Activated naive CD8-positive, alpha-beta T cell (primary cell): ENCODE data around the gene BOC.

Experiments
- H3K27ac Mint-ChIP-seq: one replicate; pipeline ENCODE4 v1.8.0; 2021; ENCODE audit warnings: mixed read lengths
- H3K27me3 Mint-ChIP-seq: one replicate; pipeline ENCODE4 v1.8.0; 2021; ENCODE audit warnings: mixed read lengths
- H3K36me3 Mint-ChIP-seq: one replicate; pipeline ENCODE4 v1.8.0; 2021; ENCODE audit warnings: mixed read lengths
- H3K4me1 Mint-ChIP-seq: one replicate; pipeline ENCODE4 v1.8.0; 2021; ENCODE audit warnings: low read depth, mixed read lengths
- H3K4me3 Mint-ChIP-seq: one replicate; pipeline ENCODE4 v1.8.0; 2021; ENCODE audit warnings: mild to moderate bottlenecking, mixed read lengths
- H3K9me3 Mint-ChIP-seq: one replicate; pipeline ENCODE4 v1.8.0; 2021; ENCODE audit warnings: low read depth, mixed read lengths

The BOC gene

DNA sequence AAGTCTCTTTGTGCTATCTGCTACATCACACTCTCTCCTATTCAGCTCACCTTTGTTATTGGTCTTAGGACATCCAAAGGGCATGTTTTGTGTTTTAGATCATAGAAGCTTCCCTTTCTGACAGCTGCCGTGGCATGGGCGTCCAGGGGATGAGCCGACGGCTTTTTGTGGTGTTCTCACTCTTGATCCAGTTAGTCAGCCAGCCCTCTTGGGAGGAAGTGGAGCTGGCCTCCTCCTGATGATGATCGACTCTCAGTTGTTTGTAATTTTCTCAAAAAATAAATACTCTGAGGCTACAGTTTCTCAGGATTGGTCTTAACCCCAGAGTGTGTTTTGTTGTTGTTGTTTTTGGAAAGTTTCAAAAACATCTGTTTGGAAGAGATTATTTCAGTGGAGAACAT lies 34.4 kb downstream of the BOC start:
- Mint-ChIP-seq H3K9me3 (no peaks in the 10 kb centered on the region), H3K36me3 (no peaks in the 10 kb centered on the region), H3K4me1 (peaks cover 8% of the 10 kb centered on the region)

DNA sequence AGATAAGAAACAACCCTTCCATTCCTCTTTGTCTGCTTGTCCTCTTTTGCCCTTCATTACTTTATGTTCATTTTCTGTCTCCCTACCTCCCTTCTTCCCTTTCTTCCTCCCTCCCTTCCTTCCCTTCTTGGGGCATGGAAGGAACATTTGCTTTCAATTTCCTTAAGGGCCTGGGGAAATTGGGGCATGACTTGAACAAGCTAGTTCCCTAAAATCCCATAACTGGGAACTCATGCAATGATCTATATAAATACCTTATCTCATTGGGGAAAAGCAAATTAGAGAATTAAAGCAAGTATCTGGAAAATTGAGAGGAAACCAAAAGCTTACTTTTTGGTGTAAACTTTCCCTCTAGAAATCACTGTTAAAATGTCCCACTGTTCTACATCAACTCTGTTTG lies 35.7 kb downstream of the BOC start:
- no peaks in the 10 kb centered on the region for H3K9me3 Mint-ChIP-seq
- no peaks in the 10 kb centered on the region for H3K36me3 Mint-ChIP-seq
- H3K27ac Mint-ChIP-seq: no peak overlapping the region
- H3K4me3 Mint-ChIP-seq: no peak overlapping the region
- peaks cover 7% of the 10 kb centered on the region for H3K27me3 Mint-ChIP-seq
- peaks cover 6% of the 10 kb centered on the region for H3K4me1 Mint-ChIP-seq

More for the DNA sequence above, 34.4 kb downstream of the BOC start:
- Mint-ChIP-seq H3K4me3 (no peak overlapping the region), H3K27me3 (peaks cover 7% of the 10 kb centered on the region), H3K27ac (no peak overlapping the region)

DNA sequence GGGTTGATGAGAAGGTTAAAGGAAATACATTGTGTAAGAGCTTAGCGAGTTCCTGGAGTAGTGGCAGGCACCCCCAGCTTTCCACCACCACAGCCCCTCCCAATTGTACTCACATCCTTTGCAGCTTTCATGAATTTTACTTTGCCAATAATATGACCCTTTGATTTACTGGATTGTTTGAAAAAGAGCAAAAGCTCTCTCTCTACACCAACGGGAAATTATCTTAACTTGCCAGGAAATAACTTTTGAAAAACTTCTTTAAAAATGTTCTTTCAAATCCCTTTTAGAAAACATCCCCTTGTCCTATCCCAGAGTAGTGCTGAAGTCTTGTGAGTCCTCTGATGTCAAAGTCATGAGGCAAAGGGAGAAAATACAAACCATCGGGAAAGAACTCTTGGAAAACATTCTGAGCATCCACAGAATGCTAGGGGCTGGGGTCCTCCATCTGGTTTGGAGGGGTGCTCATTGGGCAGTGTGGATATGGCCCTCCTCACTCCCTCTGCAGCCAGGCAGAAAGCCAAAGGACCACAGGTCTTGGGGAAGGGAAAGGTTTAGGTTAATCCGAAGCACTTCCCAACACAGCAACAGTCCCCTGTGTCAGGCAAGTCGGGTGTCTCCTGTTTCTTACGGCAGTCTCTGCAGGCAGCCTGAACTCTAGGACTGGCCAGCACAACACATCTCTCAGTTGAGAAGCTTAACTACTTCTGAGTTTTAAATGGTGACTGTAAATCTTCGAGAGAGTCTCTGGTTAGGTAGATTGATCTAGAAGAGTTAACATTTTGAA lies 36.5 kb downstream of the BOC start:
- H3K4me1 Mint-ChIP-seq: no peaks in the 10 kb centered on the region
- H3K9me3 Mint-ChIP-seq: no peaks in the 10 kb centered on the region
- no peak overlapping the region for H3K4me3 Mint-ChIP-seq
- H3K27ac Mint-ChIP-seq: no peak overlapping the region
- no peaks in the 10 kb centered on the region for H3K36me3 Mint-ChIP-seq
- peaks cover 5% of the 10 kb centered on the region for H3K27me3 Mint-ChIP-seq

DNA sequence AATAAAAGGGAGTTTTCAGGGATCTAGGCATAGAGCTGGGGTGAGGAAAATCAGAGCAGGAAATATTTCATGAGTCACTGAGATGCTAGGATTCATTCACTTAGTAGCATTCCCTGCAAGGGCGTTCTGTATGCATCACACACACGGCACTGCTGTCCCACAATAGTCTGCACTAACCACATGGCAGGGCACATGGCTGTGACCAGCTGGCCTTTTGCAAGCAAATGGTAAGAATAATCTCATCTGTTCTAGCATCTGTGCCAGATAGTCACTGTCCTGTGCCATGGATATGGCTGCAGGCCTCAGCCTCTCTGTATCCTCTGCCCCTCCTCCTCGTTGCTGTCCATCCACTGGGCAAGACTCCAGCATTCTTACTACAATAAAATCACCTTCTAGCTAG lies 37.8 kb downstream of the BOC start:
- Mint-ChIP-seq H3K36me3 (no peaks in the 10 kb centered on the region), H3K9me3 (no peaks in the 10 kb centered on the region), H3K27ac (no peak overlapping the region), H3K4me3 (no peak overlapping the region), H3K27me3 (peaks cover 5% of the 10 kb centered on the region), H3K4me1 (no peaks in the 10 kb centered on the region)

DNA sequence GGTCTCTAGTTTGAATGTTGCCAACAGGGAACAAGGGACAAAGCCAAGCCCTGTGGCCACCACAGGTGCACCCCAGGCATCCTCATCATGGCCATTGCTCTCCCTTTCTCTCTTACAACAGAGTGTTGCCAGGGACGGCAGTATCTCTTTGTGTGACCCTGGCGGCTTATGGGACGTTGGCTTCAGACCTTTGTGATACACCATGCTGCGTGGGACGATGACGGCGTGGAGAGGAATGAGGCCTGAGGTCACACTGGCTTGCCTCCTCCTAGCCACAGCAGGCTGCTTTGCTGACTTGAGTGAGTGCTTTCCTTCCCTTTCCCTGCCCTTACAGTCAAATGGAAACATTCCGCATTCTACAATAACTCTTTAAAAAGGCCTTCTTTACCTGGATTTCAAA lies 38.2 kb downstream of the BOC start:
- H3K27ac Mint-ChIP-seq: no peak overlapping the region
- H3K36me3 Mint-ChIP-seq: no peaks in the 10 kb centered on the region
- H3K27me3 Mint-ChIP-seq: peaks cover 5% of the 10 kb centered on the region
- H3K9me3 Mint-ChIP-seq: no peaks in the 10 kb centered on the region
- no peaks in the 10 kb centered on the region for H3K4me1 Mint-ChIP-seq
- H3K4me3 Mint-ChIP-seq: no peak overlapping the region

DNA sequence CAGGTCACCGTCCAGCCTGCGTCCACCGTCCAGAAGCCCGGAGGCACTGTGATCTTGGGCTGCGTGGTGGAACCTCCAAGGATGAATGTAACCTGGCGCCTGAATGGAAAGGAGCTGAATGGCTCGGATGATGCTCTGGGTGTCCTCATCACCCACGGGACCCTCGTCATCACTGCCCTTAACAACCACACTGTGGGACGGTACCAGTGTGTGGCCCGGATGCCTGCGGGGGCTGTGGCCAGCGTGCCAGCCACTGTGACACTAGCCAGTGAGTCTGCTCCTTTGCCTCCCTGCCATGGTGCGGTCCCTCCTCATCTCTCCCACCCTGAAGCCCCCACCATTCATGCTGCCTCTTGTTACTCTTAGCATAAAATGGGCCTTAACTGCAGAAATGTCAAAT lies 39.2 kb downstream of the BOC start:
- Mint-ChIP-seq H3K27ac (no peak overlapping the region), H3K27me3 (peaks cover 5% of the 10 kb centered on the region), H3K4me3 (no peak overlapping the region), H3K9me3 (no peaks in the 10 kb centered on the region), H3K4me1 (no peaks in the 10 kb centered on the region), H3K36me3 (no peaks in the 10 kb centered on the region)

DNA sequence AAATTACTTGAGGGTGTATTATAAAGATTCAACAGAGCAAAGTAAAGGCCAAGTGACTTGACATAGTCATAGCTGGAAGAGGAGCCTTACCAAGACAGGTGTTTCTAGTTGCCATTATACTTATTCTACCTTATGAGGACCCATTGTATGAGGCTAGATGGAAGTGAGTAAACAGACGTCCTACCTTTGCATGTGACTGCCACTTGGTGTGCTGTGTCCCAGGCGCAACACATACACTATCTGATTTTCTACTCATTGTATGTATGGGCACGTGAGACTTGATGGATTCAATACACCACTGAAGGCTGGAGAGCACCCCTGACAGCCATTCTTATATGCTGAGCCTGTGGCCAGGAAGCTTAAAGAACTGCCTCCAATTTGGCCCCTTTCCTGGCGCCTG lies 40.5 kb downstream of the BOC start:
- Mint-ChIP-seq H3K9me3 (no peaks in the 10 kb centered on the region), H3K4me1 (no peaks in the 10 kb centered on the region), H3K4me3 (no peak overlapping the region), H3K36me3 (no peaks in the 10 kb centered on the region), H3K27ac (no peak overlapping the region), H3K27me3 (peaks cover 4% of the 10 kb centered on the region)

DNA sequence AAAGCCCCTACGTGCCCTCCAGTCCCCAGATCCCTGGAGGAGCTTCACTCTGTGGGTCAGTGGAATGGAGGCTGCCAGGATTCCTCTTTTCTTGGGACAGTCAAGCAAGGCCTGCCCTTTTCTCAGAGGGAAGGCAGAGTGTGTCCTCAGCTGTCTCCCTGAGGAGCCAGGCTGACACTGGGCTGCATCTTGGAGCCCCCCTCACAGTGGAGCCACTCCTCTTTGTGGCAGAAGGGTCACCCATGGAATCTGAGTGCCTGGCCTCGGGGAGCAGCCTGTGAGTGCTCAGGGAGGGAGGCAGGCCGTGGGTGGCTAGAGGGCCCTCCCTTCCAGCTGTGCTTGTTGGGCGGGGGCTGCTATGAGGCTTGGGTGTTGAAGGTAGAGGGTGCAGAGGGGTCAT lies 41.2 kb downstream of the BOC start:
- Mint-ChIP-seq H3K27ac (no peak overlapping the region), H3K36me3 (no peaks in the 10 kb centered on the region), H3K4me3 (no peak overlapping the region), H3K9me3 (no peaks in the 10 kb centered on the region), H3K4me1 (no peaks in the 10 kb centered on the region), H3K27me3 (peaks cover 4% of the 10 kb centered on the region)

DNA sequence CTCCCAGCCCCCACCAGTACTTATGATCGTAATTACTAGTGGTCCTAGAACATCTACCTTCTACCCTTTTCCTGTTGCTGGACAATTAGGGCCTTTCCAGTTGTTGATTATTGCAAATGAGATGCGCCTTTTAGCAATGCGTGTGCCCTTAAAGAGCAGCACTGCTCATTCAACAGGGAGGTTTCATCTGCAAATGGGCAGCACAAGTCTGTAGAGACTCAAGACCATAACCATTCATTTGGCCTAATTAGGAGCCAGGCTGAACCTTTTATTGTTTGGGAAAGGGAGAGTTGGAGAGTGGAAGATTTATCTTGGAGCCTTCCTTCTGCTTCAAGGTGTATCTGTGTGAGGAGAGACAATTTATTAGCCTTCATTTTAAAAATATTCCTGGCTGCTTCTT lies 42.3 kb downstream of the BOC start:
- no peak overlapping the region for H3K27ac Mint-ChIP-seq
- no peak overlapping the region for H3K4me3 Mint-ChIP-seq
- H3K4me1 Mint-ChIP-seq: no peaks in the 10 kb centered on the region
- peaks cover under 1% of the 10 kb centered on the region for H3K27me3 Mint-ChIP-seq
- no peaks in the 10 kb centered on the region for H3K9me3 Mint-ChIP-seq
- H3K36me3 Mint-ChIP-seq: no peaks in the 10 kb centered on the region

DNA sequence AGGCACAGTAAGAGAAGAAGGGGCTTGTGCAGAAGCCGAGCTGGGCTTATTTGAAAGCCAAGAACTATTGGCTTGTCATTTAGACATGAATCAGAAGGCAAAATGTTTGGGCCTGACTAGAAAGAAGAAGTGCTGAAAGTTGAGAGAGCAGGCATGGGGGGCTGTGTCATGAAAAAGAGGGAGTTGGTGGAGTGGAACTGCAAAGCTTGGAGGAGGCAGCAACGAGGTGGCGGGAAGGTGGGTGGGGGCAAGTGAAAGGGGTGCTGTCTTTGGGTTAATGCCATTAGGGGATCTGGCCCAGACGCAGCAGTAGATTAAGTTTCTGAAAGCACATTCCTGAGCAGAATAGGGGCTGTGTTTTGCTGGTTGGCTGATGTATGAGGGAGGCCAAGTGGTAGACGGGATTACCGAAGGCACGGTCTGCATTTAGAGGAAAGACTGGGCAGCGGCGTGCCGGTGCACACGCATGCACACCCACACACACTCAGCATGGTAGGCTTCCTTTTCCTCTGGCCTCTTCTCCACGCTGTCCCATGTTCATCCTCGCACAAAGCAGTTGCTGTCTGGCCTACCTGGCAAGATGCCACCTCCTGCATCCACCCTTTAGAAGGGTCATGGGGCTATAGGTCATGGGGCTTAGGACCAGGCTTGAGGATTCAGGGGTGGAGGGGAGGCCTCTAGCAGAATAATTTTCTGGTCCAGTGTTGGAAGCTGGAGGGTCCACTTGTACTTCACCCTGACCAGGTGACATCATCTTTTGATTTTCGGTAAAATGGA lies 43.0 kb downstream of the BOC start:
- Mint-ChIP-seq H3K27ac (no peak overlapping the region), H3K4me1 (no peaks in the 10 kb centered on the region), H3K9me3 (no peaks in the 10 kb centered on the region), H3K36me3 (no peaks in the 10 kb centered on the region), H3K27me3 (no peaks in the 10 kb centered on the region), H3K4me3 (no peak overlapping the region)

DNA sequence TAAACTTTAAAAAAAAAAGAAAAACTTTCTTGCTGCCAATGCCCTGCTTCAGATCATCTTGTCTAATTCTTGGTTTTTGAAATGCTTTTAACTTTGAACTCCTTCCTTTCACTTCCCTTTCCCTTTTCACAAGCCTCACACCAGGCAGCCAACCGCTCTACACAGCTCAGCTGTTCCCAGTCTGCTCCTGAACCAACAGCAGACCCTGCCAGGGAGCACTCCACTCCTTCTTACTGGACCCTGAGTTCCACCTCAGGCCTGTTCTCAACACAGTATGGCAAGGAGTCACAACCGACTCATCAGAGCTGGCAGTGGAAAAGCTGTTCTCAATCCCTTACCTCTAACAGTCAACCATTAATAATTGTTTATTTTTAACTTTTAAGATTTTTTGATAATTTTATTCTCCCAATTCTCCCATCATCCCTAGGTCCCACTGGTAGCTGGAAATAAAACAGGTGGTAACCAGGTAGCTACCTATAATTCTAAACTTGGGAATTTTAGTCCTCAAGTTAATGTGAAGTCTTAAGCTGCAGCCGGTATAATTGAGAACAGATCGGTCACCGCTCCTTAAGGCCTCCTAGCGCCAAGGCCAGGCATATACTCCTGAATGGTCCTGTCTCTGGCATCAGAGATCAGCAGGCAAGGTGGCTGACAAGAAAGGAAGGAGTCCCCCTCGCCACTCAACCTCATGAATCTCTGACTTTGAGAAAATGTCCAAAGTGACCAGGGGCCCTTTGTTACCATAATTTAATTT lies 43.9 kb downstream of the BOC start:
- Mint-ChIP-seq H3K27me3 (no peaks in the 10 kb centered on the region), H3K4me1 (no peaks in the 10 kb centered on the region), H3K4me3 (no peak overlapping the region), H3K9me3 (no peaks in the 10 kb centered on the region), H3K36me3 (no peaks in the 10 kb centered on the region), H3K27ac (no peak overlapping the region)

DNA sequence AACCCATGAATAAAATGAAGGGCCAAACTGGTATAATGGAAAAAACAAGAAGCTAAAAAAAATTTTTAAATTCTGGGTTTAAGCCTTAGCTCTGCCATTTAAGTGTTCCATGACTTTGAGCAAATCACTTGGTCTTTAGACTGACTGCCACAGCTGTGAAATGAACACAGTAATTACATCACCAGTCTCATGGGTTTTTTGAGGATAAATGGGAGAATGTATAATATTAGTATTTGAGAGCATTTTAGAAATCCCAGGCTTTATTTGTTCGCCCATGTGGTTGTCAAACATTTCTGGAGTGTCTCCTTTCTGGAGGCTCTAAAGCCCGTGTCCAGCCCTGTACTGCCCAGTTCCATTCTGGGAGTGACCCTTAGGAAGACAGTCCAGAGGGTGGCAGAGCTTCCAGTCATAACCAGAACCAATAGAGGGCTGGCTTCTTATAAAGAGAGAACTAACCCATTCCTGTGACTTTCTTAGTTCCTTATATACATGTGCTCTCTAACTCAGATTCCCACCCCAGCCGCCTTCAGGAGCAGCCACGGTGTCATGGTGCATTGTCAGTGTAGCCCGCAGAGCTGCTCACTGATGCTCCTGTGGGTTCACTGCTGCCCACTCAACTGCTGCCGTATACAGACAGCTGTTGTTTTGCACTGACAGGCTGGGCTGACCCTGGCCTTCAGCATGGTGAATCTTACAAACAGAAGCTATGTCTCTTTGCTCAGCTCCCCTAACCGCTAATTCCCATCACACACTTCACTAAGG lies 44.7 kb downstream of the BOC start:
- Mint-ChIP-seq H3K4me1 (no peaks in the 10 kb centered on the region), H3K27ac (no peak overlapping the region), H3K27me3 (no peaks in the 10 kb centered on the region), H3K4me3 (no peak overlapping the region), H3K36me3 (no peaks in the 10 kb centered on the region), H3K9me3 (no peaks in the 10 kb centered on the region)

DNA sequence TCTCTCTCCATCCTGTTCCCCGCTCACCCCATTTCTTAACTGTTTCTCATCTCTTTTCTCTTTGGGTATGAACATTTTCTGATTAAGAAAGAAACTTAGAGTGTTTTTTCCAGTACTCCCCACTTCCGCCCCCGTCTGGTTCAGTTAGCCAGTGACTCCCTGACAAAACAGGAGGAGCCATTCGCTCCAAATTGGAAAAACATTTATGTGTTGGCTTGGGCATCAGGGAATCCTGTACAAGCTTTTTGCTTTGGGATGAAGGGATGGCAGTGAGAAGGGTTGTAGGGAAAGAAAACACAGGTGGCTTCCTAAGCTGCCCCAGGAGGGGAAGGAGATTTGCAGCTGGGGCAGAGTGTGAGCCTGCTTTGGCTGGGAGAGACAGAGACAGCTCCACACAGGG lies 47.0 kb downstream of the BOC start:
- H3K36me3 Mint-ChIP-seq: no peaks in the 10 kb centered on the region
- H3K4me1 Mint-ChIP-seq: no peaks in the 10 kb centered on the region
- no peaks in the 10 kb centered on the region for H3K9me3 Mint-ChIP-seq
- H3K4me3 Mint-ChIP-seq: no peak overlapping the region
- no peak overlapping the region for H3K27ac Mint-ChIP-seq
- H3K27me3 Mint-ChIP-seq: no peaks in the 10 kb centered on the region

DNA sequence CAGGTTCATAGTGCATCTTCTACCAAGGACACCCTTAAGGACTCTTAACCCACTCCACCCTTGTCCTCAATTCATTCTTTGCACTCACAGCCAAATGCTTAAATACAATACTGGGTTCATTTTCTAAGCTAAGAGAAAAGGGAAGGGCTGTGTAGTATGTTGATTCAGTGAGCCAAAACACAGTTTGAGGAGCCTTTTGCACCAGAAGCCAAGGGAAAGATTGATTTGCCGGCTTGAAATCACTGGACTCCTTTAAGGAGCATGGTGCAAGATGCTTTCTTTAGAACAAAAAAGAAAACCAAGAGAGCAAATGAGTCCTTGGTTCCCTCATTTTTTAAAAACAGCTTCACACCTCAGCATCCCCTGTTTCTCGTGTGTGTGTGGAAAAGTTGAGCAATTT lies 47.8 kb downstream of the BOC start:
- H3K27ac Mint-ChIP-seq: no peak overlapping the region
- H3K36me3 Mint-ChIP-seq: no peaks in the 10 kb centered on the region
- no peak overlapping the region for H3K4me3 Mint-ChIP-seq
- no peaks in the 10 kb centered on the region for H3K9me3 Mint-ChIP-seq
- H3K4me1 Mint-ChIP-seq: no peaks in the 10 kb centered on the region
- H3K27me3 Mint-ChIP-seq: no peaks in the 10 kb centered on the region
